Measurements from ENCODE around the gene WWC2. TPM values are rescaled to one million over a fixed set of nuclear protein-coding genes. Genes with fewer than 3 reads are reported as not detected.
A peak's percentile ranks its signal among the peaks of the same experiment; 100 is the strongest.

Gene WWC2
- total RNA-seq, 1 donor from 2014 or later: 142 TPM

- ATAC-seq (no peak), DNase-seq (no peak)
- Histone ChIP-seq H3K27me3 (no peaks in the 10 kb centered on the region), H3K27ac (no peak overlapping the region), H3K9me3 (no peaks in the 10 kb centered on the region), H3K4me3 (no peak overlapping the region), H3K4me1 (no peaks in the 10 kb centered on the region), H3K36me3 (no peaks in the 10 kb centered on the region)
- intact Hi-C loops (cut with DNase I): no loop called here
- no peak for TF ChIP-seq CTCF (IDR thresholded peaks at IDR 0.05)
Measured at GRCh38 chr4:183354219-183354618, 255.2 kb downstream of the WWC2 start.

GRCh38 chr4:183355405-183355804 is 256.3 kb downstream of the WWC2 start:
- Histone ChIP-seq H3K27me3 (no peaks in the 10 kb centered on the region), H3K36me3 (no peaks in the 10 kb centered on the region), H3K4me1 (no peaks in the 10 kb centered on the region), H3K4me3 (no peak overlapping the region), H3K9me3 (no peaks in the 10 kb centered on the region), H3K27ac (no peak overlapping the region)
- intact Hi-C loops (cut with DNase I): no loop called here
- DNase-seq (no peak), ATAC-seq (no peak)
- no peak for TF ChIP-seq CTCF (IDR thresholded peaks at IDR 0.05)

- intact Hi-C loops (cut with DNase I): no loop called here
- Histone ChIP-seq H3K27me3 (no peaks in the 10 kb centered on the region), H3K36me3 (no peaks in the 10 kb centered on the region), H3K4me1 (no peaks in the 10 kb centered on the region), H3K27ac (no peak overlapping the region), H3K9me3 (no peaks in the 10 kb centered on the region), H3K4me3 (no peak overlapping the region)
- DNase-seq (no peak), ATAC-seq (no peak)
- no peak for TF ChIP-seq CTCF (IDR thresholded peaks at IDR 0.05)
Measured at GRCh38 chr4:183356173-183356830, 257.2 kb downstream of the WWC2 start.

- no peaks in the 10 kb centered on the region for H3K27me3 ChIP-seq
- no peak for TF ChIP-seq CTCF (IDR thresholded peaks at IDR 0.05)
- ATAC-seq: no peak
- DNase-seq: peak; percentile 37
- no peaks in the 10 kb centered on the region for H3K36me3 ChIP-seq
- no peaks in the 10 kb centered on the region for H3K4me1 ChIP-seq
- H3K4me3 ChIP-seq: no peak overlapping the region
- intact Hi-C loops (cut with DNase I): no loop called here
- H3K27ac ChIP-seq: no peak overlapping the region
- H3K9me3 ChIP-seq: no peaks in the 10 kb centered on the region
Measured at GRCh38 chr4:183356931-183357675, 258.0 kb downstream of the WWC2 start.

GRCh38 chr4:183358215-183358755 is 259.2 kb downstream of the WWC2 start:
- no peak overlapping the region for H3K4me3 ChIP-seq
- ATAC-seq (no peak), DNase-seq (peak; percentile 10)
- H3K27ac ChIP-seq: no peak overlapping the region
- H3K9me3 ChIP-seq: no peaks in the 10 kb centered on the region
- intact Hi-C loops (cut with DNase I): no loop called here
- no peaks in the 10 kb centered on the region for H3K4me1 ChIP-seq
- no peaks in the 10 kb centered on the region for H3K36me3 ChIP-seq
- H3K27me3 ChIP-seq: no peaks in the 10 kb centered on the region
- no peak for TF ChIP-seq CTCF (IDR thresholded peaks at IDR 0.05)
